Right kidney (tissue), 1 donor: ENCODE results near the gene BTBD2.

Source experiments
- DNase-seq: peaks from one replicate; pipeline ENCODE4 v3.0.0-alpha.2; 2016

The BTBD2 gene

DNA sequence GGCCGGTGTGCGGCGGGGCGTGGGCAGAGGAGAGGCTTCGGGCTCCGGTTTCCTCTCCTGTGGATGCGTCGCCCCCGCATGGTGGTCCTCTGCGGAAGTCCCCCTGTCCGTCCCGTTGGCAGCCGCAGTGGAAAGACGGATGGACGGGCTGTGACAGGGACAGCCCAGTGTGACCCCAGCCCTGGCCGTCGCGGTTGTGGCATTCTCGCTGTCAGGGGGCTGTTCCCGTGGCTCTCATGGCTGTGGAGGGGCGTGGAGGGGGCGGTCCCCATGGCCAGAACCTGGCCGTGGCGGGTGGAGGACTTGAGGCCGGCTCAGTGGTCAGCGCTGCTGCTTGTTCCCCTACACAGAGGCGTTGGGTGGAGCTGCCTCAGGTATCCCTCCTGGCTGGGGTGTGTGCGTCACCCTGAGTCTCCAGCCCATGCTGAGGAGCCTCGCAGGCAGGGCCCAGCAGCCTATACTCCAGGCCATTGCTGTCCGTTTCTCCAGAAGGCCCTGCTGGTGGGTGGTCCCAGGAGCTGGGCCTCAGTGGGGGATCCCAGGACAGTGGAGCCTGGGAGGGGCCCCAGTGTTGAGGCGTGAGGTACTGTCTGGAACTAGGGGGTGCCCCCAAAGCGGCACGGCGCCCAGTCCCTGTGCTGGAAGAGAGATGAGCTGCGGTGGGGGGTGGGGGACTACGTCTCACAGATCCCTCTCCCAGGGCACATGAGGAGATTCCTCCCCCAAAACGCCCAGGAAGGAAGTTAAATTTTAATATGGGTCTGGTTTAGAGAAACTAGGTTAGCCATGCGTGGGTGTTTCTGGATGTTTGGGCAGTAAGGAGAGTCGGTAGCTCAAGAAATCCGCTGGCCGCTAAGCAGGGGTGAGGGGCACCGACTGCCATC, 54.3 kb downstream of the BTBD2 start:
- peak; percentile 65 for DNase-seq

DNA sequence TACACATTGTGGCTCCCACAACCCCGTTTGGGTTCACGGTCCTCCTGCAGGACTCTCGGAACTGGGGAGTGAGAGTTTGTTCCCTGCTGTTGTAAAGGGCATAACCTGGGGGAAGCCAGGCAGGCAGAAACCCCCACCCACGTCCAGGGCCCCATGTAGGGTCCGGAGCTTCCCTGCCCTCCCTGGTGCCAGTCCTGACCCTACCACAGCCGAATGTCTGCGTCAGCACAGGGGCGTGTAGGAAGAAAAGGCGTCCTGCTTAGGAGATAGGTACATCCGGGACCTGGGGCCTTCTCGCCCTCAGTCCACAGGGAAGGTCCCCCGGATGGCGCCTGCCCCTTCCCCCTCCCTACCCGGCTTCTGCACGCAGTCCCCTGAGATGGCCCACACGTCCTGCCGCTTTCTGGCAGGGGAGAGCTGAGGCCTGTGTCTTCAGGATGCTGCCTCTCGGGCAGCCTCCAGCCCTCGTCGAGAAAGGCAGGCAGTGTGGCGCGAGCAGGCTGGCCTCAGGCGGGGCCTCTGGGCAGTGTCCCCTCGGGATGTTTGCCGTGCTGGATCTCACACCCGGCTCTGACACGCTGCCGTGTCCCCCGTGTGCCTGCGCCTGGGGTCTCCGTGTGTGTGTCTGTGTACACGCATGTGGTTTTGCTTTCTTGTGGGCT, 55.5 kb downstream of the BTBD2 start:
- DNase-seq = no peak

DNA sequence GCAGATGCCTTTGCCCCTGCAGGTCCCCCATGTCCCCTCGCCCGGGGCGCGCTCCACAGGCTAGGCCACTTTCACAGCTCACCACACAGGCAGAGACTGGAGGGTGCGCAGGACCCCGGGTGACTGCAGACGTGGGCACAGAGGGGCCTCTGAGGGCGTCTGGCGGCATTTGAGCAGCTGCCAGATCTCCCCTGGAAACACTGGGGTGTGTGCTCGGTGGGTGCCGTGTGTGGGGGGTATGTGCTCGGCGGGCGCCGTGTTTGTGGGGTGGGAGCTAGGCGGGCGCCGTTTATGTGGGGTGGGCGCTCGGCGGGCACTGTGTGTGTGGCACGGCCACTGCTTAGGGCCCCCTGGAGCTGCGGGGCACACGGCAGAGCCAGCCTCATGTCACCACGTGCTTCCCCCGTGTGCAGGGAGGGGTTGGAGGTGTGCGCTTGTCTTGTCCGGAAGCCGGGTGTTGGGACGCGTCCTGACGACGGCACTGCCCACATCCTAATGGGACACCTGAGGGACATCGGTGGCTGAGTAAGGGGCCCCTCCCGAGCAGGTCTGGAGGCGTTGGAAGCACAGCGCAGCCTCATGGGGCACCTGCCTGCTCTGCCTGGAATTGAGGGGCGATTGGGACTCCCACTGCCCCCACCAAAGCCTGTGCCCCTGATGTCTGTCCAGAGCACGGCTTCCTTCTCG, 57.8 kb downstream of the BTBD2 start:
- no peak for DNase-seq

DNA sequence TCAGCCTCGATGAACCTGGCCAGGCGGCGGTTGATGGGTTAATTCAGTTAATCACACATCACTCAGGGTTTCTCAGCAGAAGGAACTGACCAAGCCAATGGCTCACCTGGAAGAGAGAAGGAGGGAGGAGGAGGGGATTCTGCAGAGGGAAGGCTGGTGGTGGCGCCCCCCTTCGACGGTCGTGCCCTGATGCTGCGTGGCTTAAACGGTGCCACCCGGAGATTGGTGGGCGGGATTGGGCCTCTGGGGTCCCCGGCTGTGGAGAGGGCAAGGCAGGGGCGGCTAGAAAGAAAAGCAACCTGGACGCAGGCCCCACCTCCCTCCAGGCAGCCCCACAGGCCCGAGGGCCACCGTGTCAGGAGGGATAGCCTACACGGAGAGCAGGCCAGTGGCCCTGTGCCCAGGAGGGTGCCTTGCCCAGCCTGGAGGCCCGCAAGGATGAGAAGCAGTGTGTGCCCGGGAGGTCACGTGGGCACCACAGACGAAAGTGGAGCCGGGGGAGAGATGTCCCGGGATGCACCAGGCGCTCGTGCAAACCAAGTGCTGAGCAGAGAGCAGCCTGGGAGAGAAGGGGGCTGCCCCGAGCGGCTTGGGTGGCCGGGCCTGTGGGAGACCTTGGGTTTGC, 58.5 kb downstream of the BTBD2 start:
- DNase-seq = no peak

DNA sequence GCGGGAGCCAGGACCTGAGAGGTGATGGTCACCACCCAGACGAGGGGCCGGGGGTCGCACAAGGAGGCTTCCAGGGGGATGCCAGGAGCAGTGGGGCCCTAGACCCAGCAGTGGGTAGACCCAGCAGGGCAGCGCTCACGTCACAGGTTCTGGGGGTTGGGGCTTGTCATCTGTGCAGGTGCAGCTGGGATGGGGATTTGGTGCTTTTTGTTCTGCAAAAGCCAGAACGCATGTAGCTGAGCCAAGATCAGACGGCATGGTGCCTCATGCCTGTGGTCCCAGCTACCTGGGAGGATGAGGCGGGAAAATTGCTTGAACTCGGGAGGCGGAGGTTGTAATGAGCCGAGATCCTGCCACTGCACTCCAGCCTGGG, 59.4 kb downstream of the BTBD2 start:
- DNase-seq = no peak

DNA sequence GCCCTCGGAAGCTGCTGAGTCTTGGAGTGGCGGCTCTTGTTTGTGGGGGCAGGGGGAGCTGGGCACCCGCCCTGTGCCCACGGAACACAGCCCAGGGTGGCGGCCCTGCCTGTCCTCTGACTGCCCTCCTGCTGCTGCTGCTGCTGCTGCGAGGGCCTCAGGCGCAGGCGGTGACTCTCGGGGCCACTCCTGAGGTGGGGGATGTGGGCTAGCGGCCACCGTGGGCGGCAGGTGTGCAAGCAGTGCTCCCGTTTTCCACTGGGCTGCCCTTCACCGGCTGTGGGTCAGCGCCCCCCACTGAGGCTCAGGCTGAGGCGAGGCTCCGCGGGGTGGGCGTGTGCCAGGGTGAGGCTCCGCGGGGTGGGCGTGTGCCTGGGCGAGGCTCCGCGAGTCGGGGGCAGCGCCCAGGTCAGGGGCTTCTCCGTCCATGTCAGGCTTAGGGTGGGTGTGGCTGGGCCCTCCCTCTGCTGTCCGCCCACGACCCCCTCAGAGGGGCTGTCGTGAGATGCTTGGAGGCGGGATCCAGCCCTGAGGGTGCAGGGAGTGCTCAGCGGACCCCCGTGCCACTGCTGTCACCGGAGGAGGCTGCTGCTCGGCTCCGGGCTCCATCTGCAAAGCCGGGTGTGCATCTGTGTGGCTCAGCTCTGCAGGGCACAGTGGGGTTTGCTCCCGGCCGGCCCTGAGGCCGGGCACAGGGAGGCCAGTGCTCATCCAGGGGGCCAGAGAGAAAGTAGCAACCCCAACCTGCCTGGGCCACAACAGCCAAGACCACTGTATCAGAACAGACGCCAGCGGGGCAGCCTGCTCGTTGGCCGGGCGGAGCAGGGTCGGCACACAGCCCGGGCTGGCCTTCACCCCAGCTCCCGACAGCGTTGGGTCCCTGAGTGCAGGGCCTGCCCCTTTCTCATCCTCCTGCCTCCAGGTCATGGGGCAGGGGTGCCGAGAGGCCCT, 60.1 kb downstream of the BTBD2 start:
- no peak for DNase-seq

DNA sequence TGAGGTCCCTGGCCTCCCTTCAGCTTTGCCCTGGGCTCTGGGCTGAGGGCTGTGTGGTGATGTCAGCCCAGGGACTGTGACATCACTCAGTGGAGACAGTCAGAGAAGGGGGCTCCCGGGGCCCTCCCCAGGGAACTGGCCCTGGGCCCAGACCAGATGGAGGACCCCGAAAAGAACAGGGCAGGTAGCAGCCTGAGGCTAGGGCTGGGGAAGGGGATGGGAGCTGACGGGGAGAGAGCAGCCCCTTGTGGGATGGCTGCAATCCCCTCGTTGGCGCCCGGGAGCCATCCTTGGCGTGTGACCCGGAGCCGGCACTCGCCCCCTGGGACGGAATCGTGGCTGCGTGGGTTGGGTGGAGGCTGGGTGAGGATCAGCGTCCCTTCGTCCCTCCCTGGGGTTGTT, 61.0 kb downstream of the BTBD2 start:
- DNase-seq = no peak

DNA sequence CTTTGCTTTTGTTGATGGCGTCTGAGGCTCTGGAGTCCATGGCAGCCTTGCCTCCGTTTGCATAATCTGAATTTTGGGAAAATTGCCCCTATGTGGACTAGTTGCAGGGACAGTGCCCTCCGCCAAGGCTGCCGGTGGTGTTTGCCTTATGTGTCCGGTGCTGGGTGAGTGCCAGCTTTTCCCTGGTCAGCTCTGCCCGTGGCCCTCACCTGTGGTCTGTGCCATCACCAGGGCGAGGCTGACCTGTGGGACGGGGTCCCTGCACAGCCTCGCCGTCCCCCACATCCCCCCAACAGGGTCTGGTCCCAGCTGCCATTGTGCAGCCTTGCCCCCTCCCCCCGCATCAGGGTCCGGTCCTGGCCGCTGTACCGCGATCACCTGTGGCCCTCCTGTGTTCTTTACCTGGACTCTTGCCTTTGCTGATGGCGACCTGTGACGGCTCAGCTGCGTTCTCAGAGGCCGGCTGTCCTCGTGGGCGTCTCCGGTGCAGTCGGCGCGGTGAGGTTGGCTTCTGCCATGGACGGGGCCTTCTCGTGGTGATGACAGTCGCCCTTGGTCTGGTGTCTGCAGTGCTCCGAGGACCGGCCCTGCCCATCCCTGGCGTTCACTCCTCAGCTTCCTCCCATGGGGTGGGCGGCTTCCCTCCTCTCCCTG, 61.9 kb downstream of the BTBD2 start:
- DNase-seq = no peak

DNA sequence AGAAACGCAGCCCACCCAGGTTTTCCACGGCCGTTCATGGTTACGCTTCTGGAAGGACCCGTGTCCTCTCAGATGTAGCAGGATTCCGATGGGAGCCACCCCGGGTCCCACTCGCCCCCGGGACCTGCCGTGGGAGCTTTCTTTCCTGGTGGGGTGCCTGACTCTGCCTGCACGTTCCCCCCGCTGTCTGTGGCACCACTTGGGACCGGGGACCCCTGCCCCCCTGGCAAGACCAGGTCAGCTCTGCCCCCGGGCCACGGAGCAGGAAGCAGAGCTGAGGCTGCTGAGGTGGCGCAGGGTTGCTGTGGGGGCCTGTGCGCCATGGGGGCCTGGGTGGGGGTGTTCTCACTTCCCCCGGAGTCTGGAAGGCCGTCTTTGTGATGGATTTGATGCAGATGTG, 62.5 kb downstream of the BTBD2 start:
- DNase-seq = no peak

DNA sequence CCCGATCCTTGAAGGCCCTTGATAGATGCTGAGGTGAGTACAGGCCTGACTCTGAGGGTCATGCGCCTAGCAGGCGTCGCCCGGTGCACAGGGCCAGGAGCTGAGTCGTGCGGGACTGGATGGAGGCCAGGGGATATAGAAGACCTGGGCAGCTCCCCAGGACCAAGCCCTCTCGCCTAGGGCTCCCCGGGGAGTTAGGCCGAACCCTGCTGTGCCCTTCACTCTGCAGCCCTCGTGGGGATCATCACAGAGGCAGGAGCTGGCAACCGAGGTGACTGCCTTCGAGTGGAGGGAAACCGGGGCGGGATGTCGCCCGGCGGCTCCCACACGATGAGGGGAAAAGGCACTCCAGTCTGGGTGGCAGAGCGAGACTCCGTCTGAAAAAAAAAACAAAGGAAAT, 62.9 kb downstream of the BTBD2 start:
- DNase-seq = no peak

DNA sequence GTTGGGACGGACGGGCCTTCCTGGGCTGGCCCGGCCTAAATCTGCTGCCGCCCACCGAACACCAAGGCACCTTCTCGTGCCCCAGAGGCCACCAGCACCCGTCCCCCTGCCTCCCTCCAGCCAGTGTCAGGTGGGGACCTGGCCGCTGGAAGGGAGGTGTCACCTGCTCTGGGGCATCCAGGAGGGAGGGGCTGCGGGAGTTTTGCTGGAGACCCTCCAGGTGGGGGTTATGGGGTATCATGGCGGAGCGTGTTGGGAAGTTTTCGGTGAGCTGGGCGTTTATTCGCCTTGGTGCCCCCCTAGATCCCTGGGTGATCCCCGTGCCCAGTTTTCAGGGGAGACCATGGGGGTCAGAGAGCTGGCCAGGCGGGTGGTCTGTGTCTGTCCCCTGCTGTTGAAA, 64.9 kb downstream of the BTBD2 start:
- DNase-seq = no peak

DNA sequence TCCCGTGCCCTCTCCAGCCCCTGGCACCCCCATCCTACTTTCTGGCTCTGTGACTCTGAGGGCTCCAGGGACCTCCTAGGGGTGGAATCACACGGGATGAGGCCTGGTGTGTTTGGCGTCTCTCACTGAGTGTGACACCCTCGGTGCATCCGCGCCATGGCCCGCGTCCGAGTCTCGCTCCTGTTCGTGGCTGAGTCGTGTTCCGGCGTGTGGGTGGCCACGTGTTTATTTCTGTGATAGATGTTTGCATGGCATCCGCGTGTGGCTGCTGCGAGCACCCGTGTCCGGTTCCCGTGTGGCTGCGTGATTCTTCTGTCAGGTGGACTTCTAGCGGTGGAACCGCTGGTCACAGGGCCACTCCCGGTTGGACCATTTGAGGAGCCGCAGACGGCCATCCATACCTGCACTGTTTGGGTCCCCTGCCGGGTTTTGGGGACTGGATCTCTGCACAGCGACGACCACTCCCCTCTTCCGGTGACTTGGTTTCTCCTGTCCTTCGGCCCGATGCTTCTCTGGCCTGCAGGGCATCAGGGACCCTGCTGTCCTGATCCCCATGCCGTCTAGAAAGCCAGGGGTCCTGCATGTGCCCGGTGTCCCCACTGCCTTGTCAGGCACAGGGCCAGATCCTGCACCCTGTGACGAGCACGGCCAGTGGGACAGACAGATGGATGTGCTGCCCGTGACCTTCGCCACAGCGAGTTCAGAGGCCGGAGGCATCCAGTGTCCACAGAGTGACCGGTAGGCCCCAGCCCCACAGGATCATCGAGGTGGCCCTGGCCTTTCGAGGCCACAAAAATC, 66.0 kb downstream of the BTBD2 start:
- DNase-seq = no peak

DNA sequence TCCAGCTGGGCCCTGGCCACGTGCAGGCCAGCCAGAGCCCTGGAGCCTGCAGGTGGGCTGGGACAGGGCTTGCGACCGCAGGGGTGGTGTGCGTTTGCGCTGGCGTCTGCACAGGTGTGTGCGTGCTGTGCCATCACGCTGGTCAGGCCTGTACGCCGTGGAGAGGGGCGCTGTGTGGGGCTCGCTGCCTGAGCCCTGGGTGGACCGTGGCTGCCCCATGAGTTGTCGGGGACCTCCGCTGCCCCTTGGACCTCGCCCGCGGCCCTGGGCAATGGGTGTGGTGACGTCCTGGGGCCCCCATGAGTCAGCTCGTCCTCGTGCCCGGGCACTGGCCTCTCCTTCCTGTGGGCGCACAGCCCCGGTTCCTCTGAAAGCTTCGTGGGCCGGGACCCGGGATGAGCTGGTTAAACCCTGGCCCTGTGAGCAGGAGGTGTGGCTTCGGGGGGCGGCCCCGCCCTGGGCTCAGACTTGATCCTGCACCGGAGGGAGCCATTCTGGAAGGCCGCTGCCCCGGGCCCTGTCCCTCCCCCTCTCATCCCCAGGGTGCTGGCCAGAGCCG, 67.8 kb downstream of the BTBD2 start:
- DNase-seq = no peak

DNA sequence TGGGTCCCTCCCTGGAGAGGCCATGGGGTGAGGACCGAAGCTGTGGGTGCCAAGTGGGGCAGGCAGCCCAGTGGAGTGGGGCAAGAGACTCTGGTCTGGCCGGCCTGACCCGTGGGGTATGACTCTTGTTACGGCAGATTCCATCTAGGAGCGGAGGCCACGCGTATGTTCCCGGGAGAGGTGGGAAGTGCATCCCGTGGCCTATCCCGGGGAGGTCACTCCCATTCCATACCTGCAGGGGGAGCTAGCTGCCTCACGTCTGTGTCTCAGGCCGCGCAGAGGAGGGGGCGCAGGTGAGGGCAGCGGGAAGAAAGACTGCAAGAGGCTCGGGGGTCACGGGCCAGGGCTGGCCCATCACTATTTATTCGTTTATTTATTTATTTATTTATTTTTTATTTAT, 69.6 kb downstream of the BTBD2 start:
- DNase-seq = peak; percentile 43

DNA sequence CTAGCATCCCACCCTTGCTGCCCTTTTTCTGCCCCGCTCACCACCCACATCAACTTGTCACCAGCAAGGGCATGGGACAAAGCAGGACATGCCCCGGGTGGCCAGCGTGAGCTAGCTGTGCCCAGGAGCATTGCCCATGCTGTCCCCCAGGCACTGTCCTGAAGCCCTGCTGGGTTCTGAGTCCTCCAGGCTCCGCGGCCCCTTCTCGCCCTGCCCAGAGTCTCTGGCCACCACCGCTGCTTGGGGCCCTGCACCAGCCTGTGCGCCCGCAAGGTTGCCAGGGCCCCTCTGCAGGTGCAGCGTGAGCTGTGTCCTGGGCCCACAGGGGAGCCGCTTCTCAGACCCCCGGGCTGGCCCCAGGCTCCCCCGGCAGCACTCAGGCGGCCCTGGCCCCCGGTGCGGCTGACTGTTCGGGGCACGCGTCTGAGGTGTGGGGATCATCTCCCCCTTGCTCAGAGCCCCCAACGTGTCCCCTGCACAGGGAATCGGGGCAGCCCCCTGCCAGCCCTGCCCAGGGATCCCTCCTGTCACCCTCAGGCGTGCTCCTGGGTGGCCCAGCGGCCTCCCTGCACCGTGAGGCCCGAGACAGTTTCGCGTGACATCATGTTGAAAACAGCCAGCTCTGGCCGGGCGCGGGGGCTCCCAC, 70.5 kb downstream of the BTBD2 start:
- no peak for DNase-seq

DNA sequence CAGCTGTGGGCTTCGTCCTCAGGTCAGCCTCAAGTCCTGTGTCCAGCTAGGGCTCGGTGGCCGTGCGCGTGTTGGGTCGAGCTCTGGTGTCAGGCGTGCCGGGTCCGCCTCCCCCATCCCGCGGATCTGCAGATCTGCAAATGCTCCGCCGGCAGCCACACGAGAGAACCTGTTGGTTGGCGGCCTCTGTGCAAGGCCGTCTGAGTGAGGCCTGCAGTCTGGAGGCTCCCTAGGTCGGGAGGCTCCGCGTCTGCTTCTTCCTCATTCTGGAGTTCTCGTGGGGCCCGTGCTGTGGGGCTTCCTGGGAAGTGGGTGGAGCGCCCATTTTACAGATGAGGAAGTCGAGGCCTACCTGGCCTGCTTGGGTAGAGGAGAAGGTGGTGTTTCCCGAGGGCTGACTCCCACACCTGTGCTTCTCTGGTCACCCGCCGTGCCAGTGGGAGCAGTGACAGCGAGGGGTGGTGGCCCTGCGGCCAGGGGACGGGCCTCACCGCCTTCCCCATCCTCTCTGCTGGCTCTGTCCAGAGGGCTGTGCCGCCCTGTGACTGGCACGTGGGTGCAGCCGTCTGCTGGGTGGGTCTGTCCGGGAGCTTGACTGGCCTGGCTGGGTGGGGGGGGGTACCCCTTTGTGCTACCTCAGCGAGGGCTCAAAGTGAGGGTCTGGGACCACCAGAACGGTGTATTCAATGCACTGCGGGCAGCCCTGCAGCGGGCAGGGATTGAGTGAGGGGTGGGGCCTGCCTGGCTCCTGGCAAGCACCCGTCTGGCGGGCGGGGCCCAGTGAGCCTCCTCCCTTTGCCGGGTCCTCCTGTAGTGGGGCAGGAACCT, 71.2 kb downstream of the BTBD2 start:
- DNase-seq = no peak

DNA sequence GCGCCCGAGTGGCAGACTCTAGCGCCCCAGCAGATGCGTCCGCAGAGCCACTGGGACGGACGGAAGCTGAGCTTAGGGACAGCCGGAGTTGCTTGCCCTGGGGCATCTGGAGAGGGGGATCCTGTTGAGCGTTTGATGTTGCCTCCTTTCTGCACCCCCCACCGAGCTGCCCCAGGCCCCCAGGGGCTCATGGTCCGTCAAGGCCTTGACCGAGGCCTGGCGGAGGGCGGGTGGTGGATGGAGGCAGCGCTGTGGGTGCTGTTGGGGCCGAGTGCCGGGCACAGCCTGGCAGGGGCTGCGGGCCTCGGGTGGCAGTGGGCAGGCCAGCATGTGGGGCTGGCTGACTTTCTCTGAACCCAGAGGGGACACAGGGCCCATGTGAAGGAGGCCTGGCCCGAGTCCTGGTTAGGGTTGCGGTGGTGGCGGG, 71.8 kb downstream of the BTBD2 start:
- no peak for DNase-seq

DNA sequence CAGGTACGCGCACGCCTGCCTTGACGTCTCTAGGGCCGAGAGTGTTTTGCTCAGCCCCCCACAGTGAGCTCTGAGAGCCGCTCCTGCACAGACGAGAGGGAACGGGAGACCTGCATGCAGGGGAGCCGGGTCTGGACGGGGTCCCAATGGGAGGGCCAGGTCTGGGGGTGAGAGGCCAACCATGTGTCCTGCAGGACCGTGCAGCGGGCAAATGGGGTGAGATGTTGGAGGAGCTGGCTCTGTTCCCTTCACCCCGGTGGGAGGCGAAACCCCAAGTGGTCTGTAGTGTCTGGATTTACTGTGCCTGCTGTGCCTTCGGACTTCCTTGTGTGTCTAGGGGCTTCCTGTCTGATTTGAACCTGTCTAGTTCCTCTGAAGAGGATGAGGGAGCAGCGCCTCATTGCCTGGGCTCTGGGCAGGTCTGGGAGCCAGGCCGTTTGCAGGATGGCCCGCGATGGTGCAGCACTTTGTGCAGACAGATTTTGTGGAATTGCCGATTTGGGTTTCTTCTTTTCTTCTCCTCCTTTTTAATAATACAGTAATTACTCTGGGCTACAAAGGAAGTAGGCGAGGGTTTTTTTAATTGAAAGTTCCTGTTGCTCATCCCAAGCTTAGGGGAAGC, 72.5 kb downstream of the BTBD2 start:
- peak; percentile 27 for DNase-seq
